GM21367 (cell line): ENCODE measurements around the gene SUB1.
A peak's percentile ranks its signal among the peaks of the same experiment; 100 is the strongest.
"Not testable (repeated sequence)": the region's sequence is repeated elsewhere in the genome, so short reads cannot be mapped to it uniquely, and the experiment has no call there.

Experiments used
- ATAC-seq: cut with Tn5 transposase; IDR thresholded peaks from one replicate; pipeline ENCODE4 v1.9.1; 2021; ENCODE audit not compliant: unreplicated experiment

The SUB1 gene

GRCh38 chr5:32563614-32564013 is 21.7 kb upstream of the SUB1 start:
- ATAC-seq, result no peak

- no peak for ATAC-seq
Measured at GRCh38 chr5:32565145-32565544, 20.2 kb upstream of the SUB1 start.

- ATAC-seq, result no peak
Measured at GRCh38 chr5:32566319-32567111, 18.8 kb upstream of the SUB1 start.

GRCh38 chr5:32571128-32571527 is 14.2 kb upstream of the SUB1 start:
- ATAC-seq, result no peak

GRCh38 chr5:32572778-32573480 is 12.4 kb upstream of the SUB1 start:
- peak; percentile 88 for ATAC-seq

- ATAC-seq, result not testable (repeated sequence)
Measured at GRCh38 chr5:32573481-32573854, 11.9 kb upstream of the SUB1 start.

- ATAC-seq, result no peak
Measured at GRCh38 chr5:32574540-32575175, 10.7 kb upstream of the SUB1 start.

- ATAC-seq, result no peak
Measured at GRCh38 chr5:32578363-32578762, 7.0 kb upstream of the SUB1 start.

- no peak for ATAC-seq
Measured at GRCh38 chr5:32578764-32579163, 6.6 kb upstream of the SUB1 start.

- no peak for ATAC-seq
Measured at GRCh38 chr5:32581010-32581785, 4.2 kb upstream of the SUB1 start.

GRCh38 chr5:32583582-32584232 is 1.6 kb upstream of the SUB1 start:
- ATAC-seq, result peak; percentile 76

- ATAC-seq, result no peak
Measured at GRCh38 chr5:32584646-32585045, 711 bp upstream of the SUB1 start.

- ATAC-seq, result no peak
Measured at GRCh38 chr5:32585122-32585445, 273 bp upstream of the SUB1 start.

GRCh38 chr5:32586276-32586599 is 881 bp downstream of the SUB1 start:
- no peak for ATAC-seq

- ATAC-seq, result no peak
Measured at GRCh38 chr5:32587067-32587551, 1.8 kb downstream of the SUB1 start.

- no peak for ATAC-seq
Measured at GRCh38 chr5:32589416-32589815, 4.1 kb downstream of the SUB1 start.

- ATAC-seq, result no peak
Measured at GRCh38 chr5:32589942-32590869, 4.8 kb downstream of the SUB1 start.

- no peak for ATAC-seq
Measured at GRCh38 chr5:32595118-32595517, 9.8 kb downstream of the SUB1 start.

- no peak for ATAC-seq
Measured at GRCh38 chr5:32597041-32597629, 11.8 kb downstream of the SUB1 start.
